DOHH2 (cell line): ENCODE data around the gene PDE8B.

Experiments
- H3F3A ChIP-seq: fragments of 200-600 bp; sonication (generic), shearing (Covaris generic); 2 replicates; pipeline ENCODE4 v1.6.0; 2016; ENCODE audit warnings: antibody characterized with exemption, mild to moderate bottlenecking; ENCODE audit not compliant: control insufficient read depth, insufficient read depth
- H3K27ac ChIP-seq: fragments of 200-600 bp; sonication (generic); 2 replicates; pipeline ENCODE4 v1.5.1; 2014; ENCODE audit warnings: low read depth, mild to moderate bottlenecking, low read length, moderate library complexity
- H3K27me3 ChIP-seq: fragments of 200-600 bp; sonication (generic); 2 replicates; pipeline ENCODE4 v1.6.1; 2014; ENCODE audit warnings: mild to moderate bottlenecking, low read length, mixed read lengths; ENCODE audit not compliant: control insufficient read depth
- H3K36me3 ChIP-seq: fragments of 200-600 bp; sonication (generic); 2 replicates; pipeline ENCODE4 v1.6.1; 2014; ENCODE audit warnings: mild to moderate bottlenecking, low read length, moderate library complexity, mixed read lengths; ENCODE audit not compliant: control insufficient read depth
- H3K4me1 ChIP-seq: fragments of 200-600 bp; sonication (generic); 2 replicates; pipeline ENCODE4 v1.6.1; 2014; ENCODE audit warnings: mild to moderate bottlenecking, low read length, mixed read lengths; ENCODE audit not compliant: control insufficient read depth
- H3K4me2 ChIP-seq: fragments of 200-600 bp; sonication (generic); 2 replicates; pipeline ENCODE4 v1.6.0; 2014; ENCODE audit warnings: mild to moderate bottlenecking, low read length, moderate library complexity
- H3K4me3 ChIP-seq: fragments of 200-600 bp; sonication (generic); 2 replicates; pipeline ENCODE4 v1.5.1; 2014; ENCODE audit warnings: mild to moderate bottlenecking, low read length, mixed read lengths
- H3K79me2 ChIP-seq: fragments of 200-600 bp; sonication (generic); 2 replicates; pipeline ENCODE4 v1.6.1; 2014; ENCODE audit warnings: mild to moderate bottlenecking, low read length, mixed read lengths; ENCODE audit not compliant: control insufficient read depth
- H3K9me2 ChIP-seq: fragments of 200-600 bp; sonication (generic); replicated peaks from 2 replicates; pipeline ENCODE4 v1.6.1; 2014; ENCODE audit warnings: mild to moderate bottlenecking, low read length, mixed read lengths; ENCODE audit not compliant: control insufficient read depth
- H3K9me3 ChIP-seq: fragments of 200-600 bp; sonication (generic); 2 replicates; pipeline ENCODE4 v1.6.1; 2014; ENCODE audit warnings: antibody characterized with exemption, low read length, mixed read lengths; ENCODE audit not compliant: control insufficient read depth, insufficient read depth
- H4K20me1 ChIP-seq: fragments of 200-600 bp; sonication (generic); 2 replicates; pipeline ENCODE4 v1.6.0; 2014; ENCODE audit warnings: low read depth, mild to moderate bottlenecking, antibody characterized with exemption, low read length, moderate library complexity; ENCODE audit not compliant: control insufficient read depth, insufficient read depth
- CTCF ChIP-seq: fragments of 200-600 bp; sonication (generic); IDR thresholded peaks from one replicate; pipeline ENCODE4 v1.5.1; 2014; ENCODE audit warnings: antibody characterized with exemption, mild to moderate bottlenecking, low read depth, low read length; ENCODE audit not compliant: poor library complexity, severe bottlenecking
- EZH2phosphoT487 ChIP-seq: fragments of 200-600 bp; sonication (generic); IDR thresholded peaks from 2 replicates; pipeline ENCODE4 v1.6.1; 2017; ENCODE audit warnings: borderline replicate concordance, mild to moderate bottlenecking, antibody characterized with exemption, low read length, moderate library complexity, mixed read lengths

Gene PDE8B

GRCh38 chr5:77397686-77398292, 187.3 kb downstream of the PDE8B start:
- Histone ChIP-seq H3K4me1 (no peaks in the 10 kb centered on the region), H3K9me2 (no peaks in the 10 kb centered on the region), H3K36me3 (no peaks in the 10 kb centered on the region), H3K27me3 (no peaks in the 10 kb centered on the region), H4K20me1 (no peaks in the 10 kb centered on the region), H3K4me2 (no peak overlapping the region), H3K79me2 (no peaks in the 10 kb centered on the region), H3K4me3 (no peak overlapping the region), H3F3A (no peaks in the 10 kb centered on the region), H3K9me3 (no peaks in the 10 kb centered on the region), H3K27ac (no peak overlapping the region)
- TF ChIP-seq EZH2phosphoT487 (no peak), CTCF (no peak)

GRCh38 chr5:77398458-77398857, 188.0 kb downstream of the PDE8B start:
- no peak overlapping the region for H3K27ac ChIP-seq

DNA sequence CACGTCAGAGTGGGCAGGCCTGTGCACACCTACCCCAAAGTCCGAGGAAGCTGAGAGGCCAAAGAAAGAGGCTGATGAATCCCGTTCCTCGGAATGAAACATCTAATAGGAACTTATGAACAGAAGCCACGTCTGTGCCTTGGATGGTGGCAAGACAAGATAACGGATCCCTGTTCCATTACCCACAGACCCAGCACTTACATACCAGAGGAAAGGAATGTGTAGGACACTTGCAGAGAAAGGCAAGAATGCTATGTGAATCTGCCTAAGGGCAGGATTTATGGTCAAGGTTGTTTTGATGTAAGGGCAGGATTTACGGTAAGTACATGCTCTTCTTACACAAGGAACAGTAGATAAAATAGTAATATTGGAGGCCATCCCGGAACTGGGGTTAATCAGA, 188.4 kb downstream of the PDE8B start:
- no peak for TF ChIP-seq CTCF
- H3K9me2 ChIP-seq, result no peaks in the 10 kb centered on the region
- no peaks in the 10 kb centered on the region for H3K79me2 ChIP-seq
- H3K36me3 ChIP-seq, result no peaks in the 10 kb centered on the region
- H3K4me2 ChIP-seq, result no peak overlapping the region
- H3K4me1 ChIP-seq, result no peaks in the 10 kb centered on the region
- no peaks in the 10 kb centered on the region for H3F3A ChIP-seq
- no peak overlapping the region for H3K4me3 ChIP-seq
- no peaks in the 10 kb centered on the region for H3K9me3 ChIP-seq
- no peaks in the 10 kb centered on the region for H3K27me3 ChIP-seq
- no peaks in the 10 kb centered on the region for H4K20me1 ChIP-seq
- H3K27ac ChIP-seq, result no peak overlapping the region

More at GRCh38 chr5:77398458-77398857, 188.0 kb downstream of the PDE8B start:
- Histone ChIP-seq H3K9me3 (no peaks in the 10 kb centered on the region), H3K9me2 (no peaks in the 10 kb centered on the region), H3K4me1 (no peaks in the 10 kb centered on the region), H3K4me3 (no peak overlapping the region), H3K27me3 (no peaks in the 10 kb centered on the region), H4K20me1 (no peaks in the 10 kb centered on the region), H3K36me3 (no peaks in the 10 kb centered on the region), H3K4me2 (no peak overlapping the region), H3F3A (no peaks in the 10 kb centered on the region), H3K79me2 (no peaks in the 10 kb centered on the region)
- TF ChIP-seq CTCF, result no peak
